H1 (cell line): ENCODE results near the gene SCRN1. TPM values are rescaled to one million over a fixed set of nuclear protein-coding genes. Genes with fewer than 3 reads are reported as not detected.

Source experiments
- CTCF ChIA-PET: fragments of 300-600 bp; sonication (Branson Sonifier 250); formaldehyde crosslinking; loops from one replicate; lab custom pipeline; 2021; ENCODE audit not compliant: partially characterized antibody; lab: Charles Lee
- POLR2A ChIA-PET: fragments of 300-600 bp; sonication (Branson Sonifier 250); formaldehyde crosslinking; loops from one replicate; lab custom pipeline; 2021; ENCODE audit warnings: inconsistent platforms; ENCODE audit not compliant: partially characterized antibody; lab: Charles Lee
- DNase-seq, 2 experiments: peaks; one replicate each; pipeline versions ENCODE4 v3.0.0 to v3.0.0-alpha.2; 2010 to 2022; ENCODE audit warnings: low spot score in 2 of 2, low read depth in 1 of 2, mixed read lengths in 1 of 2
- FAIRE-seq: peaks from 2 replicates; lab custom pipeline; 2011; peaks lifted over from hg19 to GRCh38; lab: Jason Lieb, UNC
- H2AFZ ChIP-seq: 2 replicates; pipeline ENCODE4 v1.8.1; 2012; ENCODE audit warnings: low read length, inconsistent platforms
- H2AK5ac ChIP-seq: 2 replicates; pipeline ENCODE4 v1.6.1; 2013; ENCODE audit warnings: low read depth, low read length
- H2BK120ac ChIP-seq: replicated peaks from 2 replicates; pipeline ENCODE3; 2013; ENCODE audit warnings: low read depth, low read length, inconsistent platforms
- H2BK12ac ChIP-seq: 2 replicates; pipeline ENCODE4 v1.6.1; 2013; ENCODE audit warnings: low read depth, low read length
- H2BK15ac ChIP-seq: 2 replicates; pipeline ENCODE4 v1.6.1; 2013; ENCODE audit warnings: low read length
- H2BK20ac ChIP-seq: 2 replicates; pipeline ENCODE4 v1.6.1; 2013; ENCODE audit warnings: low read length
- H2BK5ac ChIP-seq: 2 replicates; pipeline ENCODE4 v1.6.1; 2013; ENCODE audit warnings: low read depth, low read length
- H3K14ac ChIP-seq: 2 replicates; pipeline ENCODE4 v1.6.1; 2013; ENCODE audit warnings: inconsistent platforms; ENCODE audit not compliant: insufficient read length
- H3K18ac ChIP-seq: 2 replicates; pipeline ENCODE4 v1.6.1; 2013; ENCODE audit warnings: low read length; ENCODE audit errors: extremely low read depth
- H3K23ac ChIP-seq: 2 replicates; pipeline ENCODE4 v1.6.1; 2013; ENCODE audit warnings: inconsistent platforms; ENCODE audit not compliant: insufficient read length
- H3K23me2 ChIP-seq: 2 replicates; pipeline ENCODE4 v1.6.1; 2013; ENCODE audit warnings: low read depth, low read length
- H3K27ac ChIP-seq: 2 replicates; pipeline ENCODE4 v1.6.1; 2011; ENCODE audit warnings: low read depth, low read length, inconsistent platforms
- H3K27me3 ChIP-seq, 4 experiments: replicated peaks in 1 of 4; 1 replicate in 1 of 4; 2 replicates in 3 of 4; pipeline versions ENCODE4 v1.6.1 to v1.8.1; 2011 to 2013; ENCODE audit warnings: low read length in 3 of 4, mild to moderate bottlenecking in 3 of 4, inconsistent platforms in 2 of 4, mixed read lengths in 2 of 4, moderate library complexity in 1 of 4; ENCODE audit not compliant: control insufficient read depth in 3 of 4, insufficient read depth in 3 of 4; ENCODE audit errors: extremely low read depth in 1 of 4
- H3K36me3 ChIP-seq, 4 experiments: 2 replicates each; pipeline versions ENCODE4 v1.6.1 to v1.8.1; 2011 to 2013; ENCODE audit warnings: mild to moderate bottlenecking in 4 of 4, low read length in 3 of 4, moderate library complexity in 2 of 4, control low read depth in 1 of 4, inconsistent platforms in 1 of 4; ENCODE audit not compliant: insufficient read depth in 4 of 4, control insufficient read depth in 2 of 4
- H3K4ac ChIP-seq: replicated peaks from 2 replicates; pipeline ENCODE3; 2013; ENCODE audit warnings: low read length, low read depth, mixed read lengths, inconsistent platforms; ENCODE audit not compliant: insufficient read length
- H3K4me1 ChIP-seq, 4 experiments: replicated peaks in 1 of 4; 1 replicate in 1 of 4; 2 replicates in 3 of 4; pipeline versions ENCODE4 v1.6.1 to v1.8.1; 2011 to 2013; ENCODE audit warnings: low read length in 3 of 4, inconsistent platforms in 2 of 4, mixed read lengths in 1 of 4; ENCODE audit not compliant: insufficient read depth in 4 of 4, control insufficient read depth in 3 of 4
- H3K4me2 ChIP-seq, 2 experiments: 2 replicates each; pipeline versions ENCODE4 v1.6.1 to v1.8.1; 2011 to 2013; ENCODE audit warnings: low read depth in 2 of 2, low read length in 2 of 2, control low read depth in 1 of 2, inconsistent platforms in 1 of 2, mild to moderate bottlenecking in 1 of 2; ENCODE audit not compliant: insufficient read depth in 1 of 2
- H3K4me3 ChIP-seq, 4 experiments: fragments of 200-600, 300-600 bp in 1 of 4; sonication (generic), shearing (Covaris generic), sonication (Bioruptor Twin) in 1 of 4; 2 replicates each; pipeline versions ENCODE4 v1.5.1 to v1.8.1; 2011 to 2016; ENCODE audit warnings: low read length in 4 of 4, low read depth in 3 of 4, control low read depth in 2 of 4, inconsistent platforms in 2 of 4, mild to moderate bottlenecking in 2 of 4, mixed read lengths in 1 of 4, moderate library complexity in 1 of 4; ENCODE audit not compliant: insufficient read depth in 2 of 4; ENCODE audit errors: extremely low read depth in 1 of 4
- H3K56ac ChIP-seq: replicated peaks from 2 replicates; pipeline ENCODE3; 2013; ENCODE audit warnings: low read depth, mild to moderate bottlenecking, mixed read lengths, low read length, inconsistent platforms; ENCODE audit not compliant: insufficient read length
- H3K79me1 ChIP-seq: 2 replicates; pipeline ENCODE4 v1.6.1; 2013; ENCODE audit warnings: low read depth, low read length, control low read depth
- H3K79me2 ChIP-seq, 2 experiments: 2 replicates each; pipeline versions ENCODE4 v1.6.1 to v1.8.1; 2012 to 2013; ENCODE audit warnings: low read length in 2 of 2, mild to moderate bottlenecking in 2 of 2, inconsistent platforms in 1 of 2; ENCODE audit not compliant: insufficient read depth in 2 of 2, control insufficient read depth in 1 of 2
- H3K9ac ChIP-seq, 4 experiments: replicated peaks in 1 of 4; 1 replicate in 1 of 4; 2 replicates in 3 of 4; pipeline versions ENCODE4 v1.6.1 to v1.8.1; 2011 to 2013; ENCODE audit warnings: low read depth in 3 of 4, low read length in 3 of 4, control low read depth in 2 of 4, mild to moderate bottlenecking in 2 of 4, moderate library complexity in 2 of 4, inconsistent platforms in 1 of 4; ENCODE audit errors: extremely low read depth in 1 of 4
- H3K9me3 ChIP-seq, 2 experiments: 2 replicates each; pipeline versions ENCODE4 v1.6.1 to v1.8.1; 2012 to 2013; ENCODE audit warnings: mild to moderate bottlenecking in 2 of 2, moderate library complexity in 2 of 2, control low read depth in 1 of 2, inconsistent platforms in 1 of 2, low read depth in 1 of 2, low read length in 1 of 2, mixed read lengths in 1 of 2; ENCODE audit not compliant: insufficient read depth in 2 of 2
- H4K20me1 ChIP-seq, 2 experiments: replicated peaks in 1 of 2; 2 replicates each; pipeline versions ENCODE3 to v1.8.1; 2011 to 2013; ENCODE audit warnings: inconsistent platforms in 2 of 2, low read length in 2 of 2, mild to moderate bottlenecking in 1 of 2; ENCODE audit not compliant: insufficient read depth in 2 of 2, control insufficient read depth in 1 of 2
- H4K5ac ChIP-seq: 2 replicates; pipeline ENCODE4 v1.6.1; 2013; ENCODE audit warnings: low read length, low read depth, mixed read lengths, inconsistent platforms; ENCODE audit not compliant: insufficient read length
- H4K8ac ChIP-seq: 2 replicates; pipeline ENCODE4 v1.8.0; 2013; ENCODE audit warnings: mild to moderate bottlenecking, moderate library complexity, low read length, inconsistent platforms; ENCODE audit not compliant: insufficient read depth; ENCODE audit errors: extremely low read depth
- H4K91ac ChIP-seq: replicated peaks from 2 replicates; pipeline ENCODE3; 2013; ENCODE audit warnings: low read length, mixed read lengths, inconsistent platforms; ENCODE audit not compliant: insufficient read length
- ASH2L ChIP-seq: fragments of 200-600, 300-600 bp; sonication (generic); IDR thresholded peaks from one replicate; pipeline ENCODE4 v1.7.1; 2017; ENCODE audit warnings: low read length
- BACH1 ChIP-seq: IDR thresholded peaks from 2 replicates; pipeline ENCODE4 v1.6.1; 2012; ENCODE audit warnings: low read length, improper control_type of control experiment
- BRCA1 ChIP-seq: IDR thresholded peaks from 2 replicates; pipeline ENCODE4 v1.6.1; 2012; ENCODE audit warnings: low read depth, low read length, improper control_type of control experiment
- CTBP2 ChIP-seq: IDR thresholded peaks from 2 replicates; pipeline ENCODE4 v1.7.0; 2011; ENCODE audit warnings: borderline replicate concordance, mild to moderate bottlenecking, moderate library complexity, mixed read lengths, low read length; ENCODE audit not compliant: insufficient read depth, insufficient read length
- KDM1A ChIP-seq: fragments of 200-600, 300-600 bp; sonication (generic); IDR thresholded peaks from 2 replicates; pipeline ENCODE4 v1.7.1; 2016; ENCODE audit warnings: mild to moderate bottlenecking, low read length, borderline replicate concordance
- NRF1 ChIP-seq: IDR thresholded peaks from 2 replicates; pipeline ENCODE4 v1.6.1; 2011; ENCODE audit warnings: mild to moderate bottlenecking, low read depth, low read length, improper control_type of control experiment
- POLR2A ChIP-seq, 2 experiments: IDR thresholded peaks; 1 replicate in 1 of 2; 2 replicates in 1 of 2; pipeline ENCODE4 v1.6.1; 2011; ENCODE audit warnings: low read depth in 2 of 2, low read length in 2 of 2, mild to moderate bottlenecking in 2 of 2; ENCODE audit errors: control extremely low read depth in 1 of 2
- POLR2AphosphoS5 ChIP-seq: IDR thresholded peaks from 2 replicates; pipeline ENCODE4 v1.6.1; 2011; ENCODE audit warnings: low read depth, low read length
- POU5F1 ChIP-seq: IDR thresholded peaks from 2 replicates; pipeline ENCODE4 v1.6.1; 2011; ENCODE audit warnings: low read depth, mild to moderate bottlenecking, low read length, moderate library complexity
- SAP30 ChIP-seq: fragments of 300-600 bp; sonication (generic); IDR thresholded peaks from 2 replicates; pipeline ENCODE4 v1.7.1; 2012; ENCODE audit warnings: low read length, moderate library complexity, mild to moderate bottlenecking, inconsistent platforms; ENCODE audit not compliant: insufficient read depth, insufficient replicate concordance
- SIRT6 ChIP-seq: IDR thresholded peaks from one replicate; pipeline ENCODE4 v1.7.1; 2012; ENCODE audit warnings: low read length, inconsistent platforms
- SIX5 ChIP-seq: IDR thresholded peaks from 2 replicates; pipeline ENCODE4 v1.6.1; 2011; ENCODE audit warnings: mild to moderate bottlenecking, low read depth, low read length
- SP2 ChIP-seq: IDR thresholded peaks from 2 replicates; pipeline ENCODE4 v1.6.1; 2012; ENCODE audit warnings: mild to moderate bottlenecking, low read length, inconsistent platforms
- TCF12 ChIP-seq: IDR thresholded peaks from 2 replicates; pipeline ENCODE4 v1.6.1; 2011; ENCODE audit warnings: low read depth, mild to moderate bottlenecking, low read length
- WGBS, 2 experiments: shearing (Covaris generic) in 1 of 2; methylation state at CpG; one replicate each; pipeline versions ENCODE4 v1.1.6 to v1.1.7; 2013 to 2015; ENCODE audit warnings: low lambda C conversion rate in 2 of 2, mixed read lengths in 2 of 2, inconsistent platforms in 1 of 2, low coverage in 1 of 2, missing lambda C conversion rate in 1 of 2; ENCODE audit not compliant: insufficient replicate concordance in 2 of 2, insufficient coverage in 1 of 2, insufficient read length in 1 of 2; ENCODE audit errors: extremely low coverage in 1 of 2, missing lambda C conversion rate in 1 of 2; 5-methylcytosine and 5-hydroxymethylcytosine counted together
- polyA plus RNA-seq, 7 experiments: library from polyadenylated mRNA; depleted of rRNA in 3 of 7; stranded (reverse) in 5 of 7; unstranded in 2 of 7; fragments of >200 nt in 5 of 7; fragments of 200-250 nt in 2 of 7; gene quantifications; 1 replicate in 5 of 7; 2 replicates in 1 of 7; 4 replicates in 1 of 7; pipeline versions ENCODE4 v1.2.1 to v1.2.3, GENCODE V29; 2011 to 2013; ENCODE audit warnings: missing spikeins in 2 of 7, mixed read lengths in 2 of 7
- total RNA-seq: library from RNA; stranded (reverse); fragmentation: NEBNext Ultra II Directional; extraction: Animal tissue kit (Norgen Biotek cat#: 25700); gene quantifications from 2 replicates; pipeline ENCODE4 v1.2.1, GENCODE V29; 2021

Gene SCRN1
- total and polyA plus RNA-seq, 2 of the 8 experiments (the other 6 are each of a cell fraction or from before 2014, with no cell fraction given): 36.0 to 75.8 TPM

DNA sequence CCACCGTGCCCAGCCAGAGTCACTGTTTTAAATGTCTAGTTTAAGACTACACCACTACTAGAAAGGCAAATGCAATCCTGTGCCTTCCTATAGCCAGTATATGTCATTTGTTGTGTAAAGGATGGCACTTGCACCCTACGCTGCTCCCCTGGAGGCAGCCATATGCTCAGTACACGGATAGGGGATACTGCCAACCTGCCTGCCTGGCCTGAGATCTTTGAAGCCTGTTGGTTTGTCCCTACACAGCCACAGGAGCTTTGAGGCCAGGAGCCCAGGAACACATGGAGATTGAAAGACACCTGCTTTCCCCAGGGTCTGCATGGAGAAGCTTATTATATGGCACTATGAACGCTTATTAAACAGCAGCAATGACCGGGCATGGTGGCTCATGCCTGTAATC, 2.3 kb upstream of the SCRN1 start:
- Histone ChIP-seq H3K4me1 (peaks cover 0 to 10% (median 6%) of the 10 kb centered on the region in 4 experiments; a peak in 5 of 7 replicates), H3K27ac (no peak overlapping the region), H3K4me3 (no peak overlapping the region), H3K14ac (no peak overlapping the region), H3K36me3 (no peaks in the 10 kb centered on the region), H4K5ac (no peak overlapping the region), H3K56ac (no peak overlapping the region), H3K9me3 (peaks cover 9% of the 10 kb centered on the region in 2 experiments), H3K4ac (no peak overlapping the region), H2BK12ac (no peak overlapping the region), H2AFZ (no peak overlapping the region), H2AK5ac (no peak overlapping the region), H4K20me1 (peaks cover 0 to 2% of the 10 kb centered on the region in 2 experiments), H2BK15ac (no peak overlapping the region), H3K18ac (no peak overlapping the region), H3K27me3 (peaks cover 0 to 2% (median 0%) of the 10 kb centered on the region in 4 experiments; a peak in 1 of 7 replicates), H4K91ac (no peak overlapping the region), H2BK20ac (no peak overlapping the region), H3K79me2 (peaks cover 0 to 18% of the 10 kb centered on the region in 2 experiments; a peak in 3 of 4 replicates), H3K4me2 (no peak overlapping the region), H3K23ac (no peak overlapping the region), H4K8ac (no peak overlapping the region), H2BK120ac (no peak overlapping the region), H3K79me1 (no peaks in the 10 kb centered on the region), H3K9ac (no peak overlapping the region), H2BK5ac (no peak overlapping the region), H3K23me2 (peaks cover 4% of the 10 kb centered on the region)
- CTCF ChIA-PET: interaction anchor here (1.1 to 3.5 kb wide), 2 partner anchors 10 to 14 kb away, joined by 4 to 14 read pairs; no protein-coding TSS in a partner anchor
- WGBS, 2 experiments: 93% methylated on average over 5 of the region's 5 CpGs; no CpG with 5 or more reads in 1 of the 2 experiments
- DNase-seq (no peak), FAIRE-seq (no peak)
- POLR2A ChIA-PET: interaction anchor here (1.5 kb wide), 1 partner anchor 15 kb away, joined by 4 read pairs; no protein-coding TSS in a partner anchor
- TF ChIP-seq BRCA1 (no peak), ASH2L (no peak), TCF12 (no peak), SIX5 (no peak), POLR2AphosphoS5 (no peak), SAP30 (no peak), NRF1 (no peak), CTBP2 (no peak), BACH1 (no peak), SP2 (no peak), POU5F1 (no peak), KDM1A (no peak), SIRT6 (no peak), POLR2A (IDR thresholded peaks at IDR 0.05; ENCODE audit: control extremely low read depth in 1 of 2, low read depth in 2 of 2, low read length in 2 of 2) (no peak)
